ENCODE results near the gene LCE1D.

DNA sequence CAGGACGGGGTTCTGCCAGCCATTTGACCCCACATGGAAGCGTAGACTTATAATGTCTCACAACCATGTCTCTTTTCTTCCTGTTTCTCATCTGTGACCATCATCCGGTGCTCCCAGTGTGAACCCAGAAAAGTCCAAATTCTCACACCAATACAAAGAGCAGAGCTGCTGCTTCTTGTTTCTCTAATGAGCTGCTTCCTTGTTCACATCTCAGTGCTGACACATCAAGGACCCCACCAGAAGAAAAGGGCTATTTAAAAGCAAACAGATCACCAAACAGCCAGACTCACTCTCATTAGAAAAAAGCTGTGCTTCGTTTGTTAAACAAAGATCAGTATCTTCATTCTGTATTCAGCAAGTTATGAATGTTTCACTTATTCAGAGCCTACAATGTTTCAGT lies 835 bp upstream of the LCE1D start:
- TF ChIP-seq, protein P1, sequence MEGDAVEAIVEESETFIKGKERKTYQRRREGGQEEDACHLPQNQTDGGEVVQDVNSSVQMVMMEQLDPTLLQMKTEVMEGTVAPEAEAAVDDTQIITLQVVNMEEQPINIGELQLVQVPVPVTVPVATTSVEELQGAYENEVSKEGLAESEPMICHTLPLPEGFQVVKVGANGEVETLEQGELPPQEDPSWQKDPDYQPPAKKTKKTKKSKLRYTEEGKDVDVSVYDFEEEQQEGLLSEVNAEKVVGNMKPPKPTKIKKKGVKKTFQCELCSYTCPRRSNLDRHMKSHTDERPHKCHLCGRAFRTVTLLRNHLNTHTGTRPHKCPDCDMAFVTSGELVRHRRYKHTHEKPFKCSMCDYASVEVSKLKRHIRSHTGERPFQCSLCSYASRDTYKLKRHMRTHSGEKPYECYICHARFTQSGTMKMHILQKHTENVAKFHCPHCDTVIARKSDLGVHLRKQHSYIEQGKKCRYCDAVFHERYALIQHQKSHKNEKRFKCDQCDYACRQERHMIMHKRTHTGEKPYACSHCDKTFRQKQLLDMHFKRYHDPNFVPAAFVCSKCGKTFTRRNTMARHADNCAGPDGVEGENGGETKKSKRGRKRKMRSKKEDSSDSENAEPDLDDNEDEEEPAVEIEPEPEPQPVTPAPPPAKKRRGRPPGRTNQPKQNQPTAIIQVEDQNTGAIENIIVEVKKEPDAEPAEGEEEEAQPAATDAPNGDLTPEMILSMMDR (optimal IDR thresholded peaks at IDR 0.05 in 1 of 3, IDR thresholded peaks at IDR 0.05 in 1 of 3, conservative IDR thresholded peaks at IDR 0.05 in 1 of 3; ENCODE audit: extremely low read depth in 1 of 3, insufficient read depth in 2 of 3, low read length in 3 of 3): no peak
- TF ChIP-seq EZH2 (IDR thresholded peaks at IDR 0.05; ENCODE audit: low read length): no peak

All from keratinocyte (primary cell).